Measurements from ENCODE around the gene PDE4D.

Gene PDE4D

DNA sequence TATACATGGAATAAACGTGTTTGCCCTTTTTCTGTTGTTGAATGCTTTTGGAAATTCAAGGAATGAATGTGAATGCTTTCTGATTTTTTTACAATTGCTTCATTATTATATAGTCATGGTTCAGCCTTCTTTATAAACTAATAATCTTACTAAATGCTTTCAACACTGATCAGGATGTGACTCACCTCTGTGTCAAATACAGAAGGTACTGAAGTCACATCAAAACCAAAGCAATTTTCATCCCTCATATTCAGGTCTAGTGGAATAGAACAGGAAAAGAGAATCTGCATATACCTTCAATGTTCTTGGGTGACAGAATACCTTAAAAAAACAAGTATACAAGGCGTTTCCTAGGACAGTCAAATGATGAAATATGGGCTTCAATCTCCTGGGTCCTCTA lies 170.7 kb downstream of the PDE4D start:
- no peak for TF ChIP-seq CTCF (IDR thresholded peaks at IDR 0.05; ENCODE audit: insufficient read depth, missing control alignments)
- no peak for DNase-seq (ENCODE audit: insufficient read length, low spot score)
- FAIRE-seq, result no peak

DNA sequence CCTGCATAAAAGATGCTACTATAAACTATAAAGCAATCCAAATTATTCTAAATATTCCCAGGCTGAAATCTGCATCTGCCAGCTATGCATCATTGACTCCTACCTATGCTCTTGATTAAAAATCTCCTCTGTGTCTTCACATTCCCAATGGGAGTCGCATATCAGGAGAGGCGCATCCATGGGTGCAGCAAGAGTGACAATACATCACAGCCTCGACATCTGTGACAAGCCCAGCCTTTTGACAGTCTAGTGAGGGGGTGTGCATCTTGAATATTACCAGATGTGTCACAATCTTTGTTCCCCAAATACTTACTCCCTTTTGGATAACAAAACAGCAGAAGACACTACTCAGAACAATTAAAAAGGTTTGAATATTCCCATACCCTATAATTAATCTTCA lies 171.8 kb downstream of the PDE4D start:
- no peak for TF ChIP-seq CTCF (IDR thresholded peaks at IDR 0.05; ENCODE audit: insufficient read depth, missing control alignments)
- no peak for DNase-seq (ENCODE audit: insufficient read length, low spot score)
- no peak for FAIRE-seq

DNA sequence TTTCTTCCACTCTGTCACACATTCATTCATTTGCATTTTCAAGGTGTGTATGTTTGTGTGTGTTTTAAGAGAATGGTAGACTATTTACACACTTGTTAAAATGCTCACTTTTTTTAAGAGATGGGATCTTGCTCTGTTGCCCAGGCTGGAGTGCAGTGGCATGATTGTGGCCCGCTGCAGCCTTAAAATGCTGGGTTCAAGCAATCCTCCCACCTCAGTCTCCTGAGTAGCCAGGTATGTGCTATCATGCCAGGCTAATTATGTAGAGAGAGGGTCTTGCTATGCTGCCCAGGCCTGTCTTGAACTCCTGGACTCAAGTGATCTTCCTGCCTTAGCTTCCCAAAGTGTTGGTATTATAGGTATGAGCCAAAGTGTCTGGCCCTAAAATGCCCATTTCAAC lies 173.5 kb downstream of the PDE4D start:
- TF ChIP-seq CTCF (IDR thresholded peaks at IDR 0.05; ENCODE audit: insufficient read depth, missing control alignments), result no peak
- DNase-seq (ENCODE audit: insufficient read length, low spot score) (no peak), FAIRE-seq (no peak)

DNA sequence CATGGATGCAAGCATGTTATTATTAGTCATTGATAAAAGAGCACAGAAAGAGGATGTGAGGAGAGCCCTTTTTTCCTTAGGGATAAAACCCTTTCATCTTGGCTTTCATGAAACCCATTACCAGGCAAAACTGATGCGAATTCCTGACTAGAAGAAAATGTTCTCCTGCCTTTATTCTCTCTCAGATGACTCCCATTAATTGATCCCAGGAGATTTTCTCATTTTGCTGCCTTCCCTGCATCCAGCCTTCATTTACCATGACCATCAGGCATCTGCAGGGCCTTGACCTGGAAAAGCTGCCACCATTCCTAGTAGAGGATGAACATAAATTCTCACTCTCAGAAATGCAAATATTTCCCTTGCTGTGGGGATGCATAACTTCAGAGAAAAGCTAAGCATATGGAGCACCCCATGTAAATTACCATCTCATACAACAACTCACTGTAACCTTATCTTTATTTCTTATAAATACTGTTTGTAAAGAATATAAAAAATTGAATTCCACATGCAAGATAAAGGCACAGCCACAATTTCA lies 176.5 kb downstream of the PDE4D start:
- FAIRE-seq, result no peak
- TF ChIP-seq CTCF (IDR thresholded peaks at IDR 0.05; ENCODE audit: insufficient read depth, missing control alignments), result no peak
- no peak for DNase-seq (ENCODE audit: insufficient read length, low spot score)

- FAIRE-seq (no peak), DNase-seq (ENCODE audit: insufficient read length, low spot score) (no peak)
- TF ChIP-seq CTCF (IDR thresholded peaks at IDR 0.05; ENCODE audit: insufficient read depth, missing control alignments), result no peak
Measured at GRCh38 chr5:59716029-59716428, 177.5 kb downstream of the PDE4D start.

- FAIRE-seq (no peak), DNase-seq (ENCODE audit: insufficient read length, low spot score) (no peak)
- no peak for TF ChIP-seq CTCF (IDR thresholded peaks at IDR 0.05; ENCODE audit: insufficient read depth, missing control alignments)
Measured at GRCh38 chr5:59715228-59715627, 178.3 kb downstream of the PDE4D start.

DNA sequence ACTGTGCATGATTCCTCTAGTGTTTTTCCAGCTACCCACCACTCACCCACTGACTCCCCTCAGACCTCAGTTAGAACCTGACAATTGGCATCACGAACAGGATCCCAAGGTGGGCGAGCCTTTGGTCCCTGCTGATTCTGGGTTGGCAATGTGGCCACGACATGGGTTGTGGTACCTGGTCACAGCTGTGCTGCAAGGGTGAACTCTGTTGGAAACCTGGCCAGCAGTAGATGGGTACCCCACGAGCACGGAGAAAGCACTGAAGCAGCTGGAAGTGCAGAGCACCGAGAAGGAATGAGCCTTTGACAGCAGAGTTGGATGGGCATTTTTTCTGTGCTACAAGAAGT lies 180.1 kb downstream of the PDE4D start:
- no peak for TF ChIP-seq CTCF (IDR thresholded peaks at IDR 0.05; ENCODE audit: insufficient read depth, missing control alignments)
- FAIRE-seq (no peak), DNase-seq (ENCODE audit: insufficient read length, low spot score) (no peak)
